Pons (tissue), 1 donor: ENCODE results near the gene TBC1D5.
"Not testable (repeated sequence)": the region's sequence is repeated elsewhere in the genome, so short reads cannot be mapped to it uniquely, and the experiment has no call there.

Experiments
- DNase-seq: peaks from one replicate; pipeline ENCODE4 v3.0.0-alpha.2; 2016; ENCODE audit warnings: low spot score

TBC1D5 gene, protein sequence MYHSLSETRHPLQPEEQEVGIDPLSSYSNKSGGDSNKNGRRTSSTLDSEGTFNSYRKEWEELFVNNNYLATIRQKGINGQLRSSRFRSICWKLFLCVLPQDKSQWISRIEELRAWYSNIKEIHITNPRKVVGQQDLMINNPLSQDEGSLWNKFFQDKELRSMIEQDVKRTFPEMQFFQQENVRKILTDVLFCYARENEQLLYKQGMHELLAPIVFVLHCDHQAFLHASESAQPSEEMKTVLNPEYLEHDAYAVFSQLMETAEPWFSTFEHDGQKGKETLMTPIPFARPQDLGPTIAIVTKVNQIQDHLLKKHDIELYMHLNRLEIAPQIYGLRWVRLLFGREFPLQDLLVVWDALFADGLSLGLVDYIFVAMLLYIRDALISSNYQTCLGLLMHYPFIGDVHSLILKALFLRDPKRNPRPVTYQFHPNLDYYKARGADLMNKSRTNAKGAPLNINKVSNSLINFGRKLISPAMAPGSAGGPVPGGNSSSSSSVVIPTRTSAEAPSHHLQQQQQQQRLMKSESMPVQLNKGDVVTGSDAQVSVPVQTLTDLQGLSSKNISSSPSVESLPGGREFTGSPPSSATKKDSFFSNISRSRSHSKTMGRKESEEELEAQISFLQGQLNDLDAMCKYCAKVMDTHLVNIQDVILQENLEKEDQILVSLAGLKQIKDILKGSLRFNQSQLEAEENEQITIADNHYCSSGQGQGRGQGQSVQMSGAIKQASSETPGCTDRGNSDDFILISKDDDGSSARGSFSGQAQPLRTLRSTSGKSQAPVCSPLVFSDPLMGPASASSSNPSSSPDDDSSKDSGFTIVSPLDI

DNA sequence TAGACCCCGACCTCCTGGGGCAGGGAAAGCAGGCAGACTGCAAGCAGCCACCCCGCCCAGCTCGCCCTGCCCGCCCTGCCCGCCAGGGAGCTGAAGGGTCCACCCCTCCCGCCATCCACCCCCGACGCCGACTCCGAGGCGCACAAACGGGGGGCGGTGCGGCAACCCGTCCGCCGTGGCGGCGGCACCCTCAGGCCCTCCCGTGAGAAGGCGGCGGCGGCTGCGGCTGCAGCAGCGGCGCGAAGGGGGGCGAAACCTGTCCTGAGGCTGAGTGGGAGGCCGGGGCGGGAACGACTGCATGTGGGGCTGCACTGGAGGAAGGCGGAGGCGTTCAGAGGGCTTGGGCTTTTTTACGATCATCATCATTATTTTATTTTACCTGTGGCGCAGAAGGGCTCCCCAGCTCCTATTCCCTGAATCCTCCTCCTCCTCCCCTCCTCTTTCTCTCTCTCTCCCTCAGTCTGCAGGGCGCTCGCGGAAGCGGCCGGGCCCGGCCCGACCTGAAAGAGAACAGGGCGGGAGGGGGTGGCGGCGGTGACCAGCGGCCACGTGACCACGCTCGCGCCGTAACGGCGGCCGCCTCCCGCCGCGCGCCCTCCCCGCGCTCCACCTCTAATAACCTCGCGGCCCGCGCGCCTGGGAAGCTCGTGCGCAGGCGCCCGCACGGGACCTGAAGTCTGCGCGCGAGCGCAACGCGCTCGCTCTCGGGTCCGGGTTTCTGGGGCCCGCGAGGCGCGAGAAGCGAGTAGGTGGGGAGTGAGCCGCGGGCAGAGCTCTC lies at the start of gene TBC1D5:
Gene TBC1D5, minus strand, starts transcription at position 530 of the 778 bp plus-strand sequence. CDS start 234,061 bp downstream, outside the sequence.
- peak; percentile 96 for DNase-seq

DNA sequence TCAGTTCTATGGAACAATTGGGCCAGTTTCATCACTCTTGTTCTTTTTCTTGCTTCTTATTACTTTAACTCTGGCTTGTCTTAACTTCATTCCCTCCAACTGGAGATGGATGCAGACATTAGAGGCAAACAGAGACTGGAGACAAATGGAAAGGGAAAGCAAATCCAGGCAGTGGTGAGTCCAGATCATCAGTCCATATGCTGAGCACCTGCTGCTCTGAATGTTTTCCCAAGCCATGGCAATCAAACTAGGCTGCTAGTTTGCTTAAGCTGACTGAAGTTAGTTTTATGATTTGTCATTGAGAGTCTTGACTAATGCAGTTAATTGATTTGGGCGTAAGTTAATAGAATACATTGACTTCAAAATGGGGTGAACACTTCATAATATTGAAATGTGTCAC lies 41.0 kb upstream of the TBC1D5 start:
- no peak for DNase-seq

DNA sequence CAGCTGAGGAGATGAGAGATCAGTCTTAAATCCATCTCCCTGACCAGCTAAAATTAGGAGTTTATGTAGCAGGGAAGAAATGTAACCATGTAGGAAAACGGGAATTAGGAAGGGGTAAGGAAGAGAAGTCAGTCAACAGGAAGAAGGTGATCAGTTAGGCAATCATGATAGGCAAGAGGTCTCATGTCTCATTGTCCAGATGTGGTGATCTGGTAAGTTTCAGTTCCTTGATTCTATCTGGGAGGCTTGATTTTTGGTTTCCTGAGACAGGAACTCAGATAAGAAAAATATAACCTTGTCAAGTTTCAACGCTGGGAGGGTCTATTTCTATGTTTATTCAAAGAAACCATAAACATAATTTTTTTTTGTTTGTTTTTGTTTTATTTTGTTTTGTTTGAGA lies 40.3 kb upstream of the TBC1D5 start:
- no peak for DNase-seq

DNA sequence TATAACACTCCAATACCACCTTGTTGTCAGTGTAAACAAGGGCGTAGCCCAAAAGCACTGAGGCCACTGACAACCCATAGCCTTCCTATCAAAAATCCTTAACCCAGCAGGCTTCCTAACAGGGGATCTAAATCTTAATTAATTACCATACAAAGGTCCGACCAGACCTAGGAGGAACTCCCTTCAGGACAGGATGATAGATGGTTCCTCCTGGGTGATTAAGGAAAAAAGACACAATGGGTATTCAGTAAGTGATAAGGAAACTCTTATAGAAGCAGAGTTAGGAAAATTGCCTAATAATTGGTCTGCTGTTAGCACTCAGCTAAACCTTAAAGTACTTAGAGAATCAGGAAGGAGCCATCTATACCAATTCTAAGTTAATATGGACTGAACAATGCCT lies 37.9 kb upstream of the TBC1D5 start:
- not testable (repeated sequence) for DNase-seq

DNA sequence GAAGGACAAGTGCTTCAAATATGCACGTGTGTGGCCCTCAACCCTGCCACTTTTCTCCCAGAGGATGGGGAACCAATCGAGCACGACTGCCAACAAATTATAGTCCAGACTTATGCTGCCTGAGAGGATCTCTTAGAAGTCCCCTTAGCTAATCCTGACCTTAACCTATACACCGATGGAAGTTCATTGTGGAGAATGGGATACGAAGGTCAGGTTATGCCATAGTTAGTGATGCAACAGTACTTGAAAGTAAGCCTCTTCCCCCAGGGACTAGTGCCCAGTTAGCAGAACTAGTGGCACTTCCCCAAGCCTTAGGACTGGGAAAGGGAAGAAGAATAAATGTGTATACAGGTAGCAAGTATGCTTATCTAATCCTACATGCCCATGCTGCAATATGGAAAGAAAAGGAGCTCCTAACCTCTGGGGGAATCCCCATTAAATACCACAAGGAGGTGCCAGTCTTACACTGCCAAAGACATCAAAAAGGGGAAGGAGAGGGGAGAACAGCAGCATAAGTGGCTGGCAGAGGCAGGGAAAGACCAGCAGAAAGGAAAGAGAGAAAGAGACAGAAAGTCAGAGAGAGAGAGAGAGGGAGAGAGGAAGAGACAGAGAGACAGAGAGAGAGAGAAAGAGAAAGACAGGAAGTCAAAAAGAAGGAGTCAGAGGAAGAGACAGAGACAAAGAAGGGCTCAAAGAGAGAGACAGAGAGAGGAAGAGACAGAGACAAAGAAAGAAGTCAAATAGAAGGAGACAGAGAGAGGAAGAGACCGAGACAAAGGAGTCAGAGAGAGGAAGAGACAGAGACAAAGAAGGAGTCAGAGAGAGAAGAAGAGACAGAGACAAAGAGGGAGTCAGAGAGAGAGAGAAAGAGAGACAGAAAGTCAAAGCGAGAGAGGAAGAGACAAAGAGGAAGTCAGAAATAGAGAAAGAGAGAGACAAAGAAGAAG lies 37.1 kb upstream of the TBC1D5 start:
- not testable (repeated sequence) for DNase-seq

DNA sequence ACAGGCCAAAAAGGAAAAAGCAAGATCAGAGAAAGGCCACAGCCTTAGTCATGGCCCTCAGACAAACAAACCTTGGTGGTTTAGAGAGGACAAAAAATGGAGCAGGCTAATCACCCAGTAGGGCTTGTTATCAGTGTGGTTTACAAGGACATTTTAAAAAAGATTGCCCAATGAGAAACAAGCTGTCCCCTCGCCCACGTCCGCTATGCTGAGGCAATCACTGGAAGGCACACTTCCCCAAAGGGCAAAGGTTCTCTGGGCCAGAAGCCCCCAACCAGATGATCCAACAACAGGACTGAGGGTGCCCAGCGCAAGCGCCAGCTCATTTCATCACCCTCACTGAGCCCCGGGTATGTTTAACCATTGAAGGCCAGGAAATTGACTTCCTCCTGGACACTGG lies 34.9 kb upstream of the TBC1D5 start:
- not testable (repeated sequence) for DNase-seq

DNA sequence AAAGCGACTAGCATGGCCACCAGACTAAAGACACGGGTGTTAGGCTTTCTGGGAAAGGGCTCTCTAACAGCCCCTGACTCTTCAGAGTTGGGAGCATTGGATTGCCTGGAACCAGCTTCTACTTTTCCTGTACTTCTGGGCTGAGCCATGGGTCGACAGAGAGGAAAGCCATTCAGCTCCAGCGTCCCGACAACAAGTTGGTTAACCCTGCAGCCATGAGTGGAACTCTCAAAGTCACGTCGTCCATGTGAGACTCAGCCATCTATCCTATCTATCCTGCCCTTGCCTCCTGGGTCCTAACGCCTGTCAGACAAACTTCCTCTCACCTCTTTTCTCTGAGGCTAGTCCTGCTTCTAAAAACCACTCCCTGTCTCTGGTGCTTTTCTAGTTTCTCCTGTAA lies 32.6 kb upstream of the TBC1D5 start:
- DNase-seq = no peak

DNA sequence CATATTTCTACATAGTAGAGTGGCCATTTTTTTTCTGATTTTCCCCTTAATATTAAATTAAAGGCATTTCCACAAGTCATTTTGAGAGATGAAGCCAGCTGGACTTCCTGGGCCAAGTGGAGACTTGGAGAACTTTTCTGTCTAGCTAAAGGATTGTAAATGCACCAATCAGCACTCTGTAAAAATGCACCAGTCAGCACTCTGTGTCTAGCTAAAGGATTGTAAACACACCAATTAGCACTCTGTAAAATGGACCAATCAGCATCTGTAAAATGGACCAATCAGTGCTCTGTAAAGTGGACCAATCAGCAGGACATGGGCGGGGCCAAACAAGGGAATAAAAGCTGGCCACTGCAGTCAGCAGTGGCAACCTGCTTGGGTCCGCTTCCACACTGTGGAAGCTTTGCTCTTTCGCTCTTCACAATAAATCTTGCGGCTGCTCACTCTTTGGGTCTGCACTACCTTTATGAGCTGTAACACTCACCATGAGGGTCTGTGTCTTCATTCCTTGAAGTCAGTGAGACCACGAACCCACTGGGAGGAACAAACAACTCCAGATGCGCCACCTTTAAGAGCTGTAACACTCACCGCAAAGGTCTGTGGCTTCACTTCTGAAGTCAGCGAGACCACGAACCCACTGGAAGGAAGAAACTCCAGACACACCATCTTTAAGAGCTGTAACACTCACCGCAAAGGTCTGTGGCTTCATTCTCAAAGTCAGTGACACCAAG lies 31.9 kb upstream of the TBC1D5 start:
- not testable (repeated sequence) for DNase-seq

DNA sequence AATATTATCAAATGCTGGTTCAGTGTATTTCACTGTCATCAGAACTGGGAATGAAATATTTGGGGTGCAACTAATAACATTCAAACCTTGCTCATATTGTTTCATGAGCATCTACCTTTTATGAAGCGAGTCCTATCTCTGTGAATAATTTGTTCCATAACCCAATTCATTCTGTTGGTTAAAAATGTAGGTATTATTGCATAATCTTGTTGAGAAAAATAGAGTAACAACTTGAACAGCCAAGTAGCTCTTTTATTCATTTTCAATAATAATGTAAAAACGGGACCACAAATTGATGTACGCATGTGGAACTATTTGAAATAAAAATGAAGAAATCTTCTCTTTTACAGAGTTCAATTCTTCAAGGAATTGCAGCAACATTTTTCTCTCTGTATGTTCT lies 30.1 kb upstream of the TBC1D5 start:
- DNase-seq = no peak

DNA sequence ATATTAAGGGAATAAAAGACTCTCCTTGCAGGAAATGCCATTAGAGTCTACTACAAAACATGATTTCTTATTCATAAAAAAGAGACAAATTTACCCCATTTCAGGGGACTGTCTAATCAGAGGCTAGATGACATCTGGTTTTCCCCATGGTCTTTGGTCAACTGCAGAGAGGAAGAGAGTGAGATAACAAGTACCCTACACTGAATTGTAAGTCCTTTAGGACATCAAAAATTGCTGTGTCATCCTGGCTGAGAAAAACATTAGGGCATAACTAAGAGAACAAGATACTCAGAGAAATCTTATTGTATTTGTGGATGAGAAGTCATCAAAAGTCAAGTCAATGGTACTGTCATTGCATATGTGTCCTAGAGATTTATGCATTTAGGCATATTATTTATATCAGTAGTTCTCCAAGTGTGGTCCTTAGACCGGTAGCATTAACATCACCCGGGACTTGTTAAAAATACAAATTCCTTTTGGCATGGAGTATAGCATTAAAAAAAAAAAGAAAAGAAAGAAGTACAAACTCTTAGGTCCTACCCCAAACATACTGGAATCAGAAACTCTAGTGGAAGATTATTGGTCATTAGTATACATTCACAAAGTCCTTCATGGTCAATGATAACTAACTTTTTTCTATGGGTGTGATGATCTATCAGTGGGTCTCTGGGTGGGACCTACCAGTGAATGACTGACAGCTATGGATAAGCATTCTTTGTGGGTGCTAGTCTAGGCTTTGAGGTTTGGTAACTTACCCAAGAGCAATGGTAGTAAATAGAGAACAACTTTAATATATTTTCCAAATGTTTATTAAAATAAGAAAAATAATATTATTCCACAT lies 29.0 kb upstream of the TBC1D5 start:
- no peak for DNase-seq

DNA sequence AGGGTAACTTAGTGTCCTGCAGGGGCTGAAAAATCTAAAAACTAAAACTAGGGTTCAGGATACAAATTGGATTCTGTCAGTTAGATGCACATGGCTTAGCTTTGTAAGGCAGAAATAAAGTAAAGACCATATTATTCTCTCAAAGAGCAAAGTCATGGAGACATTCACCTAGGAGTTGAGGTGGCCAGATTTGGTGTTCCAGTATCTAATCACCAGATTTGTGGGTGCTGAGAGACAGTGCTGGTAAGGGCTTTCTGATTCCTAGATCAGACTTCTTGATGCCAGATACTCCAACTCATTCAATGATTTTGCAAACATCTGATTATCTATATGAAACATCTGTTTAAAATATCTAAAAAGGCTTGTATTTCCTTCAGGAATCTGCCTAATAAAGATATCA lies 28.3 kb upstream of the TBC1D5 start:
- DNase-seq = no peak

DNA sequence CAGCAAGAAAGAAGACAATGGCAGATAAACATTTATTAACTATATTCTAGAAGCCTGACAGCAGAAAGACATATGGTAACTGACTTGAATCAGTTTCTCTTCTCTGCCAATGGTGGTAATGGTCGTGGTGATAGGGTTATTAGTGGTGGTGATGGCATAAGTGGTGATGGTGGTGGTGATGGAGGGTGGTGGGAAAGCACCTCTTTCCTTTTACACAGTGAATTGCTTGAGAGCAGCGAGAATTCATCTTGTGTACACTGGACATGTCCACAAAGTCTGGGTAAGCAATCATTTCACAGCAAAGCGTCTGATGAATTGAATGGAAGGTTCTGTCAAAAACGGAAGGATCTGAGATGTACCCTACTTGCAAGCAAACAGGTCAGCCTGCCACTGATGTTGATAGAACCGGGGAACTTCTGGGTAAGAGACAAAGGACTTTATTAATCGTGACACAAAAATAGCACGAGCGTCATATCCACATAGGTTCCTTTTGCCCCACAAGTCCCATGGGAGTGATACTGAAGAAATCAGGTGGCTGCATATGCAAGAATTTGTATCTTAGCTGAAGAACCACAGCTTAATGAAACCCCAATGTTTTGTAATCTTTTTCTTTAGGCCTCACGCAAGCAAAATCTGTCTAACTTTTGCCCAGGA lies 23.5 kb upstream of the TBC1D5 start:
- no peak for DNase-seq

DNA sequence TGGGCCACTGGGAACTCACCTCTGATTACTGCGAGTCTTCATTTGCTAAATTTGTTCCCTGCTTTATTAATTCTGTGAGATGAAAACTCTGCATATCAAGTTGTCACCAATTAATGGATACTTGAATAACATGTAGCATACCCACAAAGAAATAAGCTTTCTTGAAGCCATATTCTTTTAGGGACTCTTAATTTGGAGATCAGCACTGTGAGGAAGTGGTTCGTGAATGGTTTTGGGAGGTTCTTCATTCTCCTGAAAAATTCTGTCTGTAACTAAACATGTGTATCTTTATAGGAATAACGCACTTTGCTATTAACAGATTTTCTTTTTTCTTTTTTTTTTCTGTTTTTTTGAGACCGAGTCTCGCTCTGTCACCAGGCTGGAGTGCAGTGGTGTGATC lies 19.1 kb upstream of the TBC1D5 start:
- DNase-seq = no peak

DNA sequence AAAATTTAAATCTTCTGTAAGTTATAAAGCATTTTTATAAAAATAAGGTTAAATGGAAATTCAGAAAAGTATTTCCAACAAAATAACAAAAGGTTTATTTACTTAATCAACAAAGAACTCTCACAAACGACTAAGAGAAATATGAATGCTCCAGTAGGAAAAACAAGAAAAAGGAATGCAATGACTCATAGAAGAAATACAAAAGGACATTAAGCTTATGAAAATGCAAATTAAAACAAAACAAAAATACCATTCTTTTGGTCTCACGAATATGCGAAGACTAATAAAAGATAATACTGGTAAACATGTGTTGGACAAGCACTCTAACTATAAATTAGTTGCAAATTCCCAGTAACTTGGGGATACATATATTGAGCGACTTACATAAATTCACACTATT lies 17.5 kb upstream of the TBC1D5 start:
- DNase-seq = peak; percentile 16

DNA sequence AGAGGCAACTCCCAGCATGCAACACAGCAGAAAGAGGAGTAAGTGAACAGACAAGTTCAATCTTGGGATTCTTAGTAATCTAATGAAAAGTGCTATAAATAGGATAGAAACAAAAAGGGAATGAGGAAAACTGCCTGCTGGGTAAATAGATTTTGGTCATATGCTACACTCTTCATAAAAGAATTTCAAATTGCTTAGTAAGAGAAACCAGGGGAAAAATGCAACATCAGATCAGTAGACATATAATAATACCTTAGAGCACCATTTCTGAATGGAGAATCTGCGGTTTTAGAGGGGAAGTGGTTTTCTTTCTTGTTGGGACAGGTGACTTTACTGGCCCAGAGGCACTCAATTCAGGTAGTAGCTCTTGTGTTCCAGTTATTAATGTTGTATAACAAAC lies 13.4 kb upstream of the TBC1D5 start:
- no peak for DNase-seq

DNA sequence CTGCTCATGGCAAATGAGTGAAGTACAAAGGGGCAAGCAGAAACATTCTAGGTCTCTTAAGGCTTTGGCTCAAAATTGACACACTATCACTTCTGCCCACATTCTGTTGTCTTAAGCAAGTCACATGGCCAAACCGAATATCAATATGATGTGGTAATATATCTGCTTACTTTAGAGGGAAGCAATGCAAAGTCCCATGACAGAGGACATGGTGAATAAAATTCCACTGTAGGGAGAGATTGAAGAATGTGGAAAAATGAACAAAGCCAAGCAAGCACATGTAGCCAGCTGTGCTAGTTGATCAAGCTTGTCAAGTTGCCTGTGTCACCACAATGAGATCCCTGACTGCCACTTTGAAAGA lies 11.2 kb upstream of the TBC1D5 start:
- no peak for DNase-seq

DNA sequence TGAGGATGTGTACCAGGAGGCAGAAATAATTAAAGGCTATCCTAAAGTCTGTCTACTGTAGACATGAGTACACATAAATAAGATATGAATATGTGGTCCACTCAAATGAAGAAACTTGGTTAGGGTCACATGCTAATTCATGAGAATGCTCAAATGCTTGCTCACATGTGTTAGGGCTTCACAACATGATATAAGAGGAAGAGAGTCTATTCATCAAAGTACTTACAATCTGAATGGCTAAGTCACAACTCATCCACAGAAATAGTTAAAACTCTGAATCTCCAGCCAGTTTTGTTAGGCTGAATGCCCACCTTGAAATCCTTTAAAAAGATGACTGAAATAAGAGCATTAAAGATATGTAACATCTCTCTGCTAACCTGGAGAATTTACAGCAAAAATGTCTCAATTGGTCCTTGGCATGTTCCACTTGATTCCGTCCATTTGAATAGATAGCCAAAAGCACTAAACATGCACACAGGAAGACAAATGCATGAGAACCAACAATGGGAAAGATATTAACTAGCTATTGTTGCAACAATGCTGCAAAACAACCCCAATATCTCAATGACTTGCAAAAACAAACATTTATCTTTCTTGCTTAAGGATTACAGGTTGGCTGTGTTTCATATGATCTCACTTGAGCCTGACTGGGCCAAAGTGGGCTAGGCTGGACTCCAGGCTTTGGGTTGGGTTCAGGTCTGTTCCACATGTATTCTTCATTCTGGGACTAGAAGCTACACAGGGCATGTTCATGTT lies 10.6 kb upstream of the TBC1D5 start:
- DNase-seq = no peak

DNA sequence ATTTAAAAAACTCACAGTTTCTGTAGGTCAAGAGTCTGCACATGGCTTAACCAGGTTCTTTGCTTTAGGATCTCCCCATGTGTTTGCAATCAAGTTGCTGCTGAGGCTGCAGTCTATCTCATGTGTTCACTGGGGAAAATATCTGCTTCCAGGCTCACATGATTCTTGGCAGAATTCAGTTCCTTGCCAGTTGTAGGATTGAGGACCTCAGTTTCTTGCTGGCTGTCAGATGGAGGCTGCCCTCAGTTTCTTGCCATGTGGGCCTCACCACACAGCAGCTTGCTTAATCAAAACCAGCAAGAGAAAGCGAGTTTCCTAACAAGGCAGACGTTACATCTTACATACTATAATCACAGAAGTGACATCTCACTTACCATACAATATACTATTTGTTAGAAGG lies 10.0 kb upstream of the TBC1D5 start:
- no peak for DNase-seq
